Measurements from ENCODE around the gene KLHDC2. TPM values are rescaled to one million over a fixed set of nuclear protein-coding genes. Genes with fewer than 3 reads are reported as not detected.

The KLHDC2 gene, protein sequence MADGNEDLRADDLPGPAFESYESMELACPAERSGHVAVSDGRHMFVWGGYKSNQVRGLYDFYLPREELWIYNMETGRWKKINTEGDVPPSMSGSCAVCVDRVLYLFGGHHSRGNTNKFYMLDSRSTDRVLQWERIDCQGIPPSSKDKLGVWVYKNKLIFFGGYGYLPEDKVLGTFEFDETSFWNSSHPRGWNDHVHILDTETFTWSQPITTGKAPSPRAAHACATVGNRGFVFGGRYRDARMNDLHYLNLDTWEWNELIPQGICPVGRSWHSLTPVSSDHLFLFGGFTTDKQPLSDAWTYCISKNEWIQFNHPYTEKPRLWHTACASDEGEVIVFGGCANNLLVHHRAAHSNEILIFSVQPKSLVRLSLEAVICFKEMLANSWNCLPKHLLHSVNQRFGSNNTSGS
- 79.9 and 106 TPM in 2 replicates for total RNA-seq (ENCODE audit: low replicate concordance)

DNA sequence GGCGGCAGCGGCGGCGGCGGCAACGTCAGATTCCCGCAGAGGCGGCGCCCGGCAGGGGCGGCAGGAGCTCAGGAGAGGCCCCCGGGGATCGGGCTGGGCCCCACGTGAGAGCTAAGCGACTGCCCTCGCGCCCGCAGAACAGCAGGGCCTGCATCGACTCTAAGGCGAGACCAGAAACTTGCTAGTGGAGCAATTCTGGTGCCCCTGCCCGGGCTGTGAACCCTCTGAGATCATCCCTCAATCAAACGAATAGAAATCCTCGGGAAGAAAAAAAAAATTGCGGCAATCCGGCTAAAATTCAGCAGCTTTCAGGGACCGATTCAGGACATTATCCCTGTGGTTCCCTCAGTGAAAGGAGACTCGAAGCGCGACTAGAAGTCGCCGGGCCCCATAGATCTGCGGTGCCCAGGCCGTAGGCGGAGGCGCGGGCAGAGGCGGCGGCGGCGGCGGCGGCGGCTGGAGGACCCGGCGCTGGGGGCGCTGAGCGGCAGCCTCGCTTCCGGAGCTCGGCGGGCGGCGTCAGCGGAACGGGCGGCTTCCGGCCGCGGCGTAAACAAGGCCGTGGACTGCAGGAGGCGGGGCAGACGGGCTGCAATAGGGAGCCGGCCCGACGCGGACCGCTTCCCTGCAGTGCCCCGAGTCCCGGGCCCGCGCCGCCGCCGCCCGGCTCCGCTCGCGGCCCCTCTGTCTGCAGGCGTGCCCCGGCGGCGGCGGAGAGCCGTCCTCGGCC lies at the start of gene KLHDC2:
Gene KLHDC2 (plus strand): TSS at position 583 of the 730 bp plus-strand sequence. CDS start 316 bp downstream, outside the sequence.

Other genes with a start within 250 kb of the KLHDC2 start
- 1,682 and 1,877 TPM in 2 replicates for gene RPS29, start 181.8 kb upstream of the KLHDC2 start, total RNA-seq (ENCODE audit: low replicate concordance)
- 6.0 and 12.6 TPM in 2 replicates for gene LRR1, start 169.2 kb upstream of the KLHDC2 start, total RNA-seq (ENCODE audit: low replicate concordance)
- 297 and 551 TPM in 2 replicates for gene RPL36AL, start 147.5 kb upstream of the KLHDC2 start, total RNA-seq (ENCODE audit: low replicate concordance)
- 30.1 and 73.6 TPM in 2 replicates for gene MGAT2, start 147.4 kb upstream of the KLHDC2 start, total RNA-seq (ENCODE audit: low replicate concordance)
- 3.5 and 8.9 TPM in 2 replicates for gene DNAAF2, start 132.9 kb upstream of the KLHDC2 start, total RNA-seq (ENCODE audit: low replicate concordance)
- 4.9 and 5.3 TPM in 2 replicates for gene POLE2, start 79.9 kb upstream of the KLHDC2 start, total RNA-seq (ENCODE audit: low replicate concordance)
- 2.9 and 9.4 TPM in 2 replicates for gene KLHDC1, start 75.0 kb upstream of the KLHDC2 start, total RNA-seq (ENCODE audit: low replicate concordance)
- 53.8 and 59.3 TPM in 2 replicates for gene NEMF, start 84.6 kb downstream of the KLHDC2 start, total RNA-seq (ENCODE audit: low replicate concordance)
- 28.5 and 50.9 TPM in 2 replicates for gene ARF6, start 124.9 kb downstream of the KLHDC2 start, total RNA-seq (ENCODE audit: low replicate concordance)